Stimulated activated CD8-positive, alpha-beta memory T cell treated with anti-CD3 and anti-CD28 coated beads, Interleukin-7, amount 100 ng/mL, for 4 hours (primary cell): Measurements from ENCODE around the gene ARID5A.
"Not testable (repeated sequence)": the region's sequence is repeated elsewhere in the genome, so short reads cannot be mapped to it uniquely, and the experiment has no call there.

Experiments used
- DNase-seq, 2 donors: peaks; one replicate each; pipeline ENCODE4 v3.0.0-alpha.2; 2020; ENCODE audit warnings: low read depth in 2 of 2

The ARID5A gene

GRCh38 chr2:96539215-96539920 lies 2.8 kb downstream of the ARID5A start:
- DNase-seq = no peak

- no peak for DNase-seq
These were observed 3.6 kb downstream of the ARID5A start for GRCh38 chr2:96540136-96540535.

GRCh38 chr2:96541398-96542152 lies 5.0 kb downstream of the ARID5A start:
- DNase-seq = no peak

GRCh38 chr2:96542357-96542977 lies 5.9 kb downstream of the ARID5A start:
- DNase-seq = no peak

- no peak for DNase-seq
These were observed 9.8 kb downstream of the ARID5A start for GRCh38 chr2:96546321-96546720.

- no peak for DNase-seq
These were observed 10.2 kb downstream of the ARID5A start for GRCh38 chr2:96546797-96547196.

- no peak for DNase-seq
These were observed 10.7 kb downstream of the ARID5A start for GRCh38 chr2:96547203-96547641.

GRCh38 chr2:96547731-96548171 lies 11.2 kb downstream of the ARID5A start:
- no peak for DNase-seq

- DNase-seq = no peak
These were observed 12.3 kb downstream of the ARID5A start for GRCh38 chr2:96548558-96549465.

DNA sequence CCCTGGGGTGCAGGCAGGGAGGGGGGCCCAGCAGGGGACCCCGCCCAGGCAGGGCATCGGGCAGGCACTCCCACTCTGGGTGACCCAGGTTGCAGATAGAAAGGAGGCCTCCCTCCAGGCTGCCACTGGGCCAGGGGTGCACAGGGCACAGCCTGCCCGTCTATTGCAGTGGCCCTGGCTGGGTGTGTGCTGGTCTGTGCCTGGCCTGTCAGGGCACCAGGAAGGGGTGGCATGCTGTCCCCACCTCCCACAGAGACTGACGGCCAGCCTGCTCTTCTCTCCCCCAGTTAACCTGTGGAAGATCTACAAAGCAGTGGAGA lies 12.9 kb downstream of the ARID5A start:
- no peak for DNase-seq

GRCh38 chr2:96549967-96550786 lies 13.6 kb downstream of the ARID5A start:
- DNase-seq = no peak

DNA sequence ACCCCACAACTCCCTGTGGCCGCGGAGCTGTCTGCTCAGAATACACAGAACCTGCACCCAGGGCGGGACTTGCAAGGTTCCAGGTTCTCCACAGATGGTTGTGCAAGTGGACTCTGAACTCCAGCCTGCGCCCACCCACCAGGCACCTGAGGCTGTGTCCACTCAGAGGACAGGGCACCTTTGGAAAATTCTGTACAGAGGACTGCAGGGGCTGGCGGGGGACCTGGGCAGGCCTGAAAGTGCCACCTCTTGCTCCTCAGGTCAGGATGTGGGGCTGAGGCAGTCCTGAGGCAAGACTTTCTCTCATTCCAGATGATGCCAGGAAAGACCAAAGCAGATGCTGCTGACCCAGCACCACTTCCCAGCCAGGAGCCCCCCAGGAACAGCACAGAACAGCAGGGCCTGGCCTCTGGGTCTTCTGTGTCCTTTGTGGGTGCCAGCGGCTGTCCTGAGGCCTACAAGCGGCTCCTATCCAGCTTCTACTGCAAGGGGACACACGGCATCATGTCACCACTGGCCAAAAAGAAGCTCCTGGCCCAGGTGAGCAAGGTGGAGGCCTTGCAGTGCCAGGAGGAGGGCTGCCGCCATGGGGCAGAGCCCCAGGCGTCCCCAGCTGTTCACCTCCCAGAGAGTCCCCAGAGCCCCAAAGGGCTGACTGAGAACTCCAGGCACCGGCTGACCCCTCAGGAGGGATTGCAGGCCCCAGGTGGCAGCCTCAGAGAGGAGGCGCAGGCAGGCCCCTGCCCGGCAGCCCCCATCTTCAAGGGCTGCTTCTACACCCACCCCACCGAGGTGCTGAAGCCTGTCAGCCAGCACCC lies 14.4 kb downstream of the ARID5A start:
- DNase-seq = no peak

DNA sequence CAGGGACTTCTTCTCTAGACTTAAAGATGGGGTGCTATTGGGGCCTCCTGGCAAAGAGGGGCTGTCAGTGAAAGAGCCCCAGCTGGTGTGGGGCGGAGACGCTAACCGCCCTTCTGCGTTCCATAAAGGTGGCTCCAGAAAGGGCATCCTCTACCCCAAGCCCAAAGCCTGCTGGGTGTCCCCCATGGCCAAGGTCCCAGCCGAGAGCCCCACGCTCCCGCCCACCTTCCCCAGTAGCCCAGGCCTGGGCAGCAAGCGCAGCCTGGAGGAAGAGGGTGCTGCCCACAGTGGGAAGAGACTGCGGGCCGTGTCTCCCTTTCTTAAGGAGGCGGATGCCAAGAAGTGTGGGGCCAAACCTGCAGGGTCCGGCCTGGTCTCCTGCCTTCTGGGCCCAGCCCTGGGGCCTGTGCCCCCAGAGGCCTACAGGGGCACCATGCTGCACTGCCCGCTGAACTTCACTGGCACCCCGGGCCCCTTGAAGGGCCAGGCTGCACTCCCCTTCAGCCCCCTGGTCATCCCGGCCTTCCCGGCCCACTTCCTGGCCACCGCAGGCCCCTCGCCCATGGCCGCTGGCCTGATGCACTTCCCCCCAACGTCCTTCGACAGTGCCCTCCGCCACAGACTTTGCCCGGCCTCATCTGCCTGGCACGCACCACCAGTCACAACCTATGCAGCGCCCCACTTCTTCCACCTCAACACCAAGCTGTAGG lies 15.2 kb downstream of the ARID5A start:
- DNase-seq = no peak

GRCh38 chr2:96552315-96553175 lies 16.0 kb downstream of the ARID5A start:
- no peak for DNase-seq

GRCh38 chr2:96553176-96553956 lies 16.8 kb downstream of the ARID5A start:
- no peak for DNase-seq

DNA sequence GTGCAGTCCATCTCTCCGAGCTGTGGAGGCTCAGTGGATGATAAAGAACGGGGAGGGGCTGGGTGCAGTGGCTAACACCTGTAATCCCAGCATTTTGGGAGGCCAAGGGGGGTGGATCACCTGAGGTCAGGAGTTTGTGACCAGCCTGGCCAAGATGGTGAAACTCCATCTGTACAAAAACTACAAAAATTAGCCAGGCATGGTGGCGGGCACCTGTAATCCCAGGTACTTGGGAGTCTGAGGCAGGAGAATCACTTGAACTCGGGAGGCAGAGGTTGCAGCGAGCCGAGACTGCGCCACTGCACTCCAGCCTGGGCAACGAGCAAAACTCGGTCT lies 17.4 kb downstream of the ARID5A start:
- not testable (repeated sequence) for DNase-seq

- DNase-seq = peak in 1 of 2 donors; percentile 47
These were observed 18.0 kb downstream of the ARID5A start for GRCh38 chr2:96554293-96555145.
